ENCODE data around the gene SAP130. TPM values are rescaled to one million over a fixed set of nuclear protein-coding genes. Genes with fewer than 3 reads are reported as not detected.

Gene SAP130
- total and polyA plus RNA-seq, 9 donors: 6.1 to 28.3 (median 24.0) TPM

DNA sequence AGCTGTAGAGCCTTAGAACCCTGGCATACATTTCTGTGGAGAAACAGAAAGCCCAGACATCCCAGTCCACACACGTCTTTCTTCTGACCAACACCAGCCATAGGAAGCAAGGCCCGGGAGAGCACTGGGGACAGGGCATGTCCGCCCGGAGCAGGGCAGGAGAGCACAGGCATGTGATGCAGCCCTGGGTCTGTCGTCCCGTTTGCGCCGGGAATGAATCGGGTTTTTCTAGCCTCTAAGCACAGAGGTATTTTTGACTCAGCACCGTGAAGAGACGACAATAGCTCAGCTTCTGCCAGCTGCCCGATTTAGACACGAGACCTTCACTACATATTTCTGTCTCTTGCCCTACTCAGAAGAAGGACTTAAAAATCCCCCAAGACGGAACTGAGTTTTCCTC lies 134.8 kb downstream of the SAP130 start:
- Histone ChIP-seq H3K9me3 (no peaks in the 10 kb centered on the region), H3K27me3 (no peaks in the 10 kb centered on the region), H3K4me1 (ENCODE audit: insufficient read depth) (no peaks in the 10 kb centered on the region), H3K27ac (no peak overlapping the region), H3K4me3 (no peak overlapping the region), H3K36me3 (no peaks in the 10 kb centered on the region)
- 84 to 91% (median 89%) methylated on average over 14 of the region's 14 CpGs for whole genome bisulfite sequencing, 3 donors
- TF ChIP-seq POLR2A (IDR thresholded peaks at IDR 0.05): no peak
- TF ChIP-seq, protein P1, sequence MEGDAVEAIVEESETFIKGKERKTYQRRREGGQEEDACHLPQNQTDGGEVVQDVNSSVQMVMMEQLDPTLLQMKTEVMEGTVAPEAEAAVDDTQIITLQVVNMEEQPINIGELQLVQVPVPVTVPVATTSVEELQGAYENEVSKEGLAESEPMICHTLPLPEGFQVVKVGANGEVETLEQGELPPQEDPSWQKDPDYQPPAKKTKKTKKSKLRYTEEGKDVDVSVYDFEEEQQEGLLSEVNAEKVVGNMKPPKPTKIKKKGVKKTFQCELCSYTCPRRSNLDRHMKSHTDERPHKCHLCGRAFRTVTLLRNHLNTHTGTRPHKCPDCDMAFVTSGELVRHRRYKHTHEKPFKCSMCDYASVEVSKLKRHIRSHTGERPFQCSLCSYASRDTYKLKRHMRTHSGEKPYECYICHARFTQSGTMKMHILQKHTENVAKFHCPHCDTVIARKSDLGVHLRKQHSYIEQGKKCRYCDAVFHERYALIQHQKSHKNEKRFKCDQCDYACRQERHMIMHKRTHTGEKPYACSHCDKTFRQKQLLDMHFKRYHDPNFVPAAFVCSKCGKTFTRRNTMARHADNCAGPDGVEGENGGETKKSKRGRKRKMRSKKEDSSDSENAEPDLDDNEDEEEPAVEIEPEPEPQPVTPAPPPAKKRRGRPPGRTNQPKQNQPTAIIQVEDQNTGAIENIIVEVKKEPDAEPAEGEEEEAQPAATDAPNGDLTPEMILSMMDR (IDR thresholded peaks at IDR 0.05): no peak
- no peak for TF ChIP-seq EP300 (IDR thresholded peaks at IDR 0.05)
- intact Hi-C loops (cut with DNase I): loop anchor here in 1 of 4 donors (10.0 kb wide), 1 partner anchor 422 kb away; the partner anchor contains the start of gene HS6ST1
- no peak for DNase-seq

DNA sequence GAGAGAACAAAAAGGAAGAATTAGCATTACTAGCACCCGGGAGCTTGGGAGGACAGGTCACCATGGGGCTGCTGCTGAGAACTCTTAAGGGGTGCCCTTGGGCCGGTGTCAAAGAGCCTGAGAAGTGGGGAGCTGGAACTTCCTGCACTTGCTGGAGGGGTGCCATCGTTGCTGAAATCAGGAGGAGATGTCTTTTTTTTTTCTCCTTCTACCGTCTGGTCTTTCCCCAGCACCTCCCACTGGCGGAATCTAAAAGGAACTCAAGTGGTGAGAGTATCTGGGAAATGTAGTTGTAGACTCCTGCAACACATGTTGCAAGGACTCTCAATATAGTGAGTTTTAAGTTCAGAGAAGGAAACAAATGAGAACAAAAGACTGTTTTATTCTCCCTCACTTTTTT lies 136.0 kb downstream of the SAP130 start:
- Histone ChIP-seq H3K4me1 (ENCODE audit: insufficient read depth) (no peaks in the 10 kb centered on the region), H3K4me3 (no peak overlapping the region), H3K27me3 (no peaks in the 10 kb centered on the region), H3K27ac (no peak overlapping the region), H3K36me3 (no peaks in the 10 kb centered on the region), H3K9me3 (no peaks in the 10 kb centered on the region)
- 48 to 61% (median 56%) methylated on average over 5 of the region's 5 CpGs for WGBS, 3 donors
- intact Hi-C loops (cut with DNase I): loop anchor here in 1 of 4 donors (10.0 kb wide), 1 partner anchor 423 kb away; the partner anchor contains the start of gene HS6ST1
- DNase-seq: peak in 3 of 5 donors; percentile 22 to 51 (median 48)
- TF ChIP-seq, protein P1 (IDR thresholded peaks at IDR 0.05): no peak
- no peak for TF ChIP-seq EP300 (IDR thresholded peaks at IDR 0.05)

Small RNA genes lying within 50 kb of the gene (small RNA-seq; reads per million reads assigned to genes)
- gene AC012306.1 (not detected), gene AC108059.3 (not detected), gene RF00019 (not detected)

Other genes with a start within 250 kb of the SAP130 start
- 10 to 100 TPM; 32.9 to 56.2 (median 50.5) TPM for gene WDR33, start 216.9 kb downstream of the SAP130 start, total RNA-seq
- 10 to 100 TPM; 16.3 to 46.7 TPM for gene WDR33, start 216.9 kb downstream of the SAP130 start, polyA plus RNA-seq
- 10 to 100 TPM in 5 of 7 donors, 1 to 10 TPM in 2; 8.0 to 31.2 (median 26.3) TPM for gene POLR2D, start 169.9 kb downstream of the SAP130 start, total RNA-seq
- gene POLR2D, start 169.9 kb downstream of the SAP130 start, polyA plus RNA-seq: 10 to 100 TPM; 13.1 to 32.5 TPM
- 10 to 100 TPM in 5 of 7 donors, 1 to 10 TPM in 2; 7.7 to 18.4 (median 15.7) TPM for gene AMMECR1L, start 142.1 kb downstream of the SAP130 start, total RNA-seq
- 10 to 100 TPM in 1 of 2 donors, 1 to 10 TPM in 1; 8.9 to 18.8 TPM for gene AMMECR1L, start 142.1 kb downstream of the SAP130 start, polyA plus RNA-seq
- 10 to 100 TPM; 16.0 to 32.3 (median 22.5) TPM for gene UGGT1, start 63.1 kb upstream of the SAP130 start, total RNA-seq
- gene UGGT1, start 63.1 kb upstream of the SAP130 start, polyA plus RNA-seq: 10 to 100 TPM in 1 of 2 donors, 1 to 10 TPM in 1; 7.1 to 42.5 TPM